ENCODE data around the gene OTOP2. TPM values are rescaled to one million over a fixed set of nuclear protein-coding genes. Genes with fewer than 3 reads are reported as not detected.
A peak's percentile ranks its signal among the peaks of the same experiment; 100 is the strongest.

Gene OTOP2, protein sequence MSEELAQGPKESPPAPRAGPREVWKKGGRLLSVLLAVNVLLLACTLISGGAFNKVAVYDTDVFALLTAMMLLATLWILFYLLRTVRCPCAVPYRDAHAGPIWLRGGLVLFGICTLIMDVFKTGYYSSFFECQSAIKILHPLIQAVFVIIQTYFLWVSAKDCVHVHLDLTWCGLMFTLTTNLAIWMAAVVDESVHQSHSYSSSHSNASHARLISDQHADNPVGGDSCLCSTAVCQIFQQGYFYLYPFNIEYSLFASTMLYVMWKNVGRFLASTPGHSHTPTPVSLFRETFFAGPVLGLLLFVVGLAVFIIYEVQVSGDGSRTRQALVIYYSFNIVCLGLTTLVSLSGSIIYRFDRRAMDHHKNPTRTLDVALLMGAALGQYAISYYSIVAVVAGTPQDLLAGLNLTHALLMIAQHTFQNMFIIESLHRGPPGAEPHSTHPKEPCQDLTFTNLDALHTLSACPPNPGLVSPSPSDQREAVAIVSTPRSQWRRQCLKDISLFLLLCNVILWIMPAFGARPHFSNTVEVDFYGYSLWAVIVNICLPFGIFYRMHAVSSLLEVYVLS
- total RNA-seq = not detected
- polyA plus RNA-seq (ENCODE audit: insufficient read depth, low read depth, low replicate concordance) = not detected
- long read RNA-seq, donor 1 = 0 reads
- long read RNA-seq, donor 2 = 0 reads
- long read RNA-seq, donor 3 = 0 reads
- long read RNA-seq, donor 4 = 0 reads
- long read RNA-seq, donor 5 = 0 reads
- long read RNA-seq, donor 6 = 0 reads
- long read RNA-seq, donor 7 = 0 reads
- long read RNA-seq, donor 8 = 0 reads
- long read RNA-seq, donor 9 = 0 reads
- long read RNA-seq, donor 10 = 0 reads

- H3K36me3 ChIP-seq (ENCODE audit: control insufficient read depth in 2 of 3, insufficient read depth in 3 of 3, low read length in 3 of 3) = no peaks in the 10 kb centered on the region
- peaks cover 25% of the 10 kb centered on the region for H3K27me3 ChIP-seq (ENCODE audit: control insufficient read depth, insufficient read depth, low read length)
- H3K9me3 ChIP-seq (ENCODE audit: control insufficient read depth in 2 of 3, insufficient read depth in 1 of 3, low read length in 3 of 3) = no peaks in the 10 kb centered on the region
- no peak within 1 kb of the TSS for H3K27ac ChIP-seq (ENCODE audit: low read depth in 2 of 2, low read length in 2 of 2)
- no peak for FAIRE-seq
- H3K9ac ChIP-seq (ENCODE audit: low read length in 3 of 3) = no peak within 1 kb of the TSS
- no peak for TF ChIP-seq CTCF (IDR thresholded peaks at IDR 0.05; ENCODE audit: borderline replicate concordance, extremely low read depth, insufficient read depth)
- intact Hi-C loops (cut with DNase I) = no loop called here
- peaks cover 0 to 6% (median 0%) of the 10 kb centered on the region in 3 donors for H3K4me1 ChIP-seq (ENCODE audit: control insufficient read depth in 2 of 3, insufficient read depth in 2 of 3, low read depth in 1 of 3, low read length in 3 of 3)
- peak in 4 of 5 donors; percentile 33 to 63 (median 51) for DNase-seq
- H3K4me3 ChIP-seq (ENCODE audit: low read length in 3 of 3) = no peak within 1 kb of the TSS
Measured at GRCh38 chr17:74924250-74924948, at the start of gene OTOP2. OTOP2 (plus strand) TSS chr17:74924273; CDS start chr17:74924633, 360 bp downstream.

GRCh38 chr17:74874615-74875037, 49.4 kb upstream of the OTOP2 start:
- intact Hi-C loops (cut with DNase I) = no loop called here
- H3K27ac ChIP-seq (ENCODE audit: low read depth in 2 of 2, low read length in 2 of 2) = no peak overlapping the region
- no peak for TF ChIP-seq CTCF (IDR thresholded peaks at IDR 0.05; ENCODE audit: borderline replicate concordance, extremely low read depth, insufficient read depth)
- FAIRE-seq (no peak), DNase-seq (no peak)
- H3K9me3 ChIP-seq (ENCODE audit: control insufficient read depth in 2 of 3, insufficient read depth in 1 of 3, low read length in 3 of 3) = no peaks in the 10 kb centered on the region
- no peaks in the 10 kb centered on the region for H3K36me3 ChIP-seq (ENCODE audit: control insufficient read depth in 2 of 3, insufficient read depth in 3 of 3, low read length in 3 of 3)
- H3K4me1 ChIP-seq (ENCODE audit: control insufficient read depth in 2 of 3, insufficient read depth in 2 of 3, low read depth in 1 of 3, low read length in 3 of 3) = peaks cover 0 to 12% (median 4%) of the 10 kb centered on the region in 3 donors
- no peak overlapping the region for H3K9ac ChIP-seq (ENCODE audit: low read length in 3 of 3)
- H3K4me3 ChIP-seq (ENCODE audit: low read length in 3 of 3) = no peak overlapping the region
- no peaks in the 10 kb centered on the region for H3K27me3 ChIP-seq (ENCODE audit: control insufficient read depth, insufficient read depth, low read length)

DNA sequence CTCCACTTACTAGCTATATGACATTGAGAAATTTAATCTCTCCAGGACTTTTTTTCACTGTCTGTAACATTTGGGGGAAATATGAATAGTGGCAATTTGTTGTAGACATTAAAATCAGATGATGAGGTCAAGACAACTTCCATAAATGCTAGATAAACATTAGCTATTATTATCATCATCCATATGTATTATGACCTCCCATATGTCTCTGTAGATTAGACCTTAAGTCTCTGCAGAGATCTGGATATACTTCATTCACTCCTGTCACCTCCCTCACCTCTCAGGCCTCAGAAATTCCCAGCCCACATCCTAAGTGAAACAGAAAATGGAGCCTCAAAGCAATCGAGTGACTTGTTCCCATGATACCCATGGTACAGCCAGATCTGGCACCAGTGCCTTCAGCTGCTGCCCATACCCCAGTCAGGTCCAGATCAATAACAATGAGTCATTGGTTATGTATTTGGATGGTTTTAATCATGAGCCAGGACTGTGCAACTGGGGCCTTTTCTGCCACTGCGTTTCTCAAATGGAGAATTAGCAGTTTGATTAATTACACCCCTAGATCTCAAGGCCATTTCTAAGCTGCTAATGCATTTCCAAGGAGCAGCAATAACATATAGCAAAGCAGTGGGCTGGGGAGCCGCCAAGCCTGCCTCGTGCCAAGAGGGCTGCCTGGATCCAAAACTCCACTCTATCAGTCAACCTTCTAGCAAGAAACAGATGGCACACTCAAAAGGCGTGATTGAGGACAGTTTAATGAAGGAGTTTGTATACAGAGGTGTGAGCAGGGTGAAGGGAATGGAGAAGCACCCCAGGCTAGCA, 48.7 kb upstream of the OTOP2 start:
- Histone ChIP-seq H3K4me3 (ENCODE audit: low read length in 3 of 3) (no peak overlapping the region), H3K27me3 (ENCODE audit: control insufficient read depth, insufficient read depth, low read length) (no peaks in the 10 kb centered on the region), H3K27ac (ENCODE audit: low read depth in 2 of 2, low read length in 2 of 2) (no peak overlapping the region), H3K36me3 (ENCODE audit: control insufficient read depth in 2 of 3, insufficient read depth in 3 of 3, low read length in 3 of 3) (no peaks in the 10 kb centered on the region), H3K9me3 (ENCODE audit: control insufficient read depth in 2 of 3, insufficient read depth in 1 of 3, low read length in 3 of 3) (no peaks in the 10 kb centered on the region), H3K4me1 (ENCODE audit: control insufficient read depth in 2 of 3, insufficient read depth in 2 of 3, low read depth in 1 of 3, low read length in 3 of 3) (peaks cover 0 to 12% (median 4%) of the 10 kb centered on the region in 3 donors), H3K9ac (ENCODE audit: low read length in 3 of 3) (no peak overlapping the region)
- FAIRE-seq (no peak), DNase-seq (no peak)
- no peak for TF ChIP-seq CTCF (IDR thresholded peaks at IDR 0.05; ENCODE audit: borderline replicate concordance, extremely low read depth, insufficient read depth)
- intact Hi-C loops (cut with DNase I) = no loop called here

Measured in kidney (tissue), 22 donors.